Fibroblast of lung (primary cell): ENCODE data around the gene DUSP14. TPM values are rescaled to one million over a fixed set of nuclear protein-coding genes. Genes with fewer than 3 reads are reported as not detected.

ENCODE experiments used
- DNase-seq, 2 donors: peaks; one replicate each; pipeline versions ENCODE4 v3.0.0 to v3.0.0-alpha.2; 2010; ENCODE audit warnings: low read depth in 2 of 2
- H2AFZ ChIP-seq: 2 replicates; pipeline ENCODE4 v1.5.1; 2012; ENCODE audit warnings: low read length, control low read depth, inconsistent platforms
- H3K27ac ChIP-seq: 2 replicates; pipeline ENCODE4 v1.5.1; 2011; ENCODE audit warnings: low read length, control low read depth; ENCODE audit not compliant: insufficient read depth
- H3K27me3 ChIP-seq: 2 replicates; pipeline ENCODE4 v1.5.1; 2011; ENCODE audit warnings: mild to moderate bottlenecking, low read length; ENCODE audit not compliant: control insufficient read depth, insufficient read depth
- H3K36me3 ChIP-seq: 2 replicates; pipeline ENCODE4 v1.5.1; 2011; ENCODE audit warnings: low read length; ENCODE audit not compliant: control insufficient read depth, insufficient read depth
- H3K4me1 ChIP-seq: 2 replicates; pipeline ENCODE4 v1.5.1; 2011; ENCODE audit warnings: low read length; ENCODE audit not compliant: control insufficient read depth, insufficient read depth; ENCODE audit errors: extremely low read depth
- H3K4me2 ChIP-seq: 2 replicates; pipeline ENCODE4 v1.5.1; 2011; ENCODE audit warnings: low read length, control low read depth; ENCODE audit not compliant: insufficient read depth; ENCODE audit errors: extremely low read depth
- H3K4me3 ChIP-seq, 4 experiments: fragments of 200-600 bp in 1 of 4; sonication (generic) in 1 of 4; replicated peaks in 1 of 4; 2 replicates each; pipeline ENCODE4 v1.5.1; 2011 to 2016; ENCODE audit warnings: low read length in 4 of 4, low read depth in 3 of 4, mild to moderate bottlenecking in 3 of 4, control low read depth in 2 of 4, inconsistent platforms in 1 of 4, mixed read lengths in 1 of 4; ENCODE audit not compliant: insufficient read depth in 1 of 4; ENCODE audit errors: control extremely low read depth in 1 of 4
- H3K79me2 ChIP-seq: 2 replicates; pipeline ENCODE4 v1.5.1; 2012; ENCODE audit warnings: mild to moderate bottlenecking, low read length, inconsistent platforms; ENCODE audit not compliant: control insufficient read depth, insufficient read depth
- H3K9ac ChIP-seq: 2 replicates; pipeline ENCODE4 v1.5.1; 2011; ENCODE audit warnings: mild to moderate bottlenecking, low read length, control low read depth; ENCODE audit not compliant: insufficient read depth
- H3K9me3 ChIP-seq: 2 replicates; pipeline ENCODE4 v1.5.1; 2012; ENCODE audit warnings: low read depth, low read length; ENCODE audit not compliant: control insufficient read depth, insufficient read depth
- H4K20me1 ChIP-seq: 2 replicates; pipeline ENCODE4 v1.5.1; 2011; ENCODE audit warnings: low read length; ENCODE audit not compliant: control insufficient read depth, insufficient read depth; ENCODE audit errors: extremely low read depth
- CTCF ChIP-seq, 2 donors: IDR thresholded peaks in 1 of 2; conservative IDR thresholded peaks in 1 of 2; 1 replicate in 1 of 2; 2 replicates in 1 of 2; pipeline ENCODE4 v1.5.1; 2011 to 2012; ENCODE audit warnings: low read length in 2 of 2, control low read depth in 1 of 2, inconsistent platforms in 1 of 2, low read depth in 1 of 2, mild to moderate bottlenecking in 1 of 2
- EZH2 ChIP-seq: IDR thresholded peaks from 2 replicates; pipeline ENCODE4 v1.5.1; 2012; ENCODE audit warnings: low read length, control low read depth, mild to moderate bottlenecking; ENCODE audit errors: missing control alignments
- polyA plus RNA-seq, 2 donors: library from polyadenylated mRNA; depleted of rRNA in 1 of 2; stranded (reverse) in 1 of 2; unstranded in 1 of 2; fragments of >200 nt; gene quantifications; 2 replicates each; pipeline ENCODE4 v1.2.1, GENCODE V29; 2011 to 2012; ENCODE audit warnings: missing spikeins in 1 of 2
- total RNA-seq: library from RNA; depleted of rRNA; stranded (reverse); fragments of >200 nt; gene quantifications from 2 replicates; pipeline ENCODE4 v1.2.1, GENCODE V29; 2014

DUSP14 gene
- total and polyA plus RNA-seq, 2 donors (not counting 1 experiment from before 2014, with no cell fraction given), result 121 to 161 TPM

DNA sequence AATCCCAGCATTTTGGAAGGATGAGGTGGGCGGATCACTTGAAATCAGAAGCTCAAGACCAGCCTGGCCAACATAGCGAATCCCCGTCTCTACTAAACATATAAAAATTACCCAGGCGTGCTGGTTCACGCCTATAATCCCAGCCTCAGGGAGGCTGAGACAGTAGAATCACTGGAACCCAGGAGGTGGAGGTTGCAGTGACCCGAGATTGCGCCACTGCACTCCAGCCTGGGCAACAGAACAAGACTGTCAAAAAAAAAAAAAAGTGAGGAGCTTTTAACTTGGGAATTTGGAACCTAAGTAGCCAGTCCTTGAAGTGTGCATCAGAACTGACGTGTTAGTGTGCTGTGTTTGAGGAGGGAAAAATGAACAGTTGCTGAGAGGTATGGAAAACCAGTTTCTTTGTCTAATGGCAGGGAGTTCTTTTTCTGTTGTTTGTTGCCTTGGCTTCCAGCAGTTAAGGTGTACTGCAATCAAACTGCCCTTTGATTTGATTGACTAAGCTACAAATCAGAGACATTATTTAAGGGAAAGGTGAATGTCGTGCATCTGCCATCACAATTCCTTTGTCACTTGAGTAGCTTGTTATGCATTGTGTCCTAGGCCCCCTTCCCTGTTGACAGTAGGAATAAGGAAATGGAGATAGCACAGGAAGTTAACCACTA, 8.6 kb upstream of the DUSP14 start:
- no peak overlapping the region for H2AFZ ChIP-seq
- H3K4me2 ChIP-seq, result no peak overlapping the region
- peaks cover 2% of the 10 kb centered on the region for H3K36me3 ChIP-seq
- H3K9ac ChIP-seq, result no peak overlapping the region
- no peak overlapping the region for H3K27ac ChIP-seq
- no peak for TF ChIP-seq EZH2
- TF ChIP-seq CTCF (conservative IDR thresholded peaks at IDR 0.05 in 1 of 2, IDR thresholded peaks at IDR 0.05 in 1 of 2; ENCODE audit: low read depth in 1 of 2, low read length in 2 of 2), result no peak
- H3K9me3 ChIP-seq, result no peaks in the 10 kb centered on the region
- no peak for DNase-seq
- H4K20me1 ChIP-seq, result no peaks in the 10 kb centered on the region
- no peaks in the 10 kb centered on the region for H3K79me2 ChIP-seq
- H3K27me3 ChIP-seq, result no peaks in the 10 kb centered on the region
- no peak overlapping the region for H3K4me3 ChIP-seq
- H3K4me1 ChIP-seq, result peaks cover 27% of the 10 kb centered on the region

DNA sequence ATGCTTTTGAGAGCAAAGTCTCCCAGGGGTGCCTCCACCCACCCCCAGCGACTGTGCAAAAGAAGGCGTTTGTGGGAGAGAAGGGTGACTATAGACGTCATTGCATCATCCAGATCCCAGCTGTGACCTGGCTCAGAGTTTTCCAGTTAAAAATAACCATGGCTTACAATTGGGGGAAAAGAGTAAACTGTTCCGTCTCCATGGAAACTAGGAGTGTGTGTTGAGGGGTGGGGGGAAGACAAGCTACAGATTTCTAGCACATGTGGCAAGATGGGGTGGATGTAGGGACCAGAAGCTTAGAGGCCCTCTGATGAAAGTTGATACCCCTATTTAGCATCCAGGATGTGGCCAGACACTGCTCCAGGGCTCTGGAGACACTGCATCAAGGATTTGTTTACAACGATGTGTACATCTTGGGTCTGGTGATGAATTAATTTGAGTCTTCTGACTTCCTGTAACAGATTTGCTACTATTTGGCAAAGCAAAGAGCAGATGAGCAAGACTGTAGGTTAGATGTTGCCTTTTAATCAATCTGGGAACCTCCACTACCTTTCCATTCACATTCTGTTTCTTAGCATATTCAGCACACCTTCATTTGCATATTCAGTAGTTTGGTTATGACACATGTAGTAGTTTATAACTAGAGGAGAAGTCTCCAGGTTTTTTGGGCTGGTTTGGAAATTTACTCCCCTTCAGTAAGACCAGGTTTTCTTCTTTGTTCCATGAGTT, 6.2 kb upstream of the DUSP14 start:
- no peak overlapping the region for H2AFZ ChIP-seq
- H3K27ac ChIP-seq, result peak overlapping the region; percentile 68
- no peaks in the 10 kb centered on the region for H4K20me1 ChIP-seq
- peak; percentile 75 to 98 for DNase-seq
- H3K4me1 ChIP-seq, result peaks cover 21% of the 10 kb centered on the region
- H3K79me2 ChIP-seq, result no peaks in the 10 kb centered on the region
- TF ChIP-seq CTCF (conservative IDR thresholded peaks at IDR 0.05 in 1 of 2, IDR thresholded peaks at IDR 0.05 in 1 of 2; ENCODE audit: low read depth in 1 of 2, low read length in 2 of 2), result no peak
- TF ChIP-seq EZH2, result no peak
- H3K9ac ChIP-seq, result peak overlapping the region; percentile 28
- peaks cover 1% of the 10 kb centered on the region for H3K36me3 ChIP-seq
- H3K4me2 ChIP-seq, result peak overlapping the region; percentile 63
- H3K4me3 ChIP-seq, result peak overlapping the region in 1 of 4 experiments; percentile 17
- H3K9me3 ChIP-seq, result no peaks in the 10 kb centered on the region
- no peaks in the 10 kb centered on the region for H3K27me3 ChIP-seq

DNA sequence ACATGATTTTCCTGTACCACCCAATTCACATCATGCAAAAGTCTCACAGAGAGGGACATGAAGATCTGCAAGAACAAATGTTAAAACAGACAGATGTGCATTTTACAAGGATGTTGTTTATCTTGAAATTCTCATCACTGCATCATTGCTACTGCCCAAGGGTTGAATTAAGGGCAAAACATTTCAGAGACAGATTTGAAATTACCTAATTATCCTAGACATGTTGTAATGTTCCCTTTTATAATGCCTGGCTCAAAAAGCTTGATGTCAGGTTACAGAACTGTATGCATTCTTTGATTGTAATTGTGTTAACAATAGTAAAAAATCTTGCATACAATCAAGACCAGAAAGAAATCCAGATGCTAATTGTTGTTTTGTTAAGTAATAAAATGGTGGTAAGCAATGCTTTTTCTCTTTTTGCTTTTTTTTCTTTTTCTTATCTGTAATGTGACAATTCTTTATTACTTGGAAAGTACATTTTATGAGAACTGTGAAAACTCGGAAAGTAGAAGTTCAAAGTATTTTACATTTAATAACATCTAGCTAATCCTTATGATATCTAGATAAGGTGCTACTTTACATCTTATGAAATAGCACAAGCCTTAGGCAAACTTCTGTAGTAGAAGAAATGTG, 3.6 kb upstream of the DUSP14 start:
- DNase-seq, result peak in 1 of 2 donors; percentile 51
- Histone ChIP-seq H2AFZ (no peak overlapping the region), H3K79me2 (peaks cover 10% of the 10 kb centered on the region)

More for the DNA sequence above, 3.6 kb upstream of the DUSP14 start:
- Histone ChIP-seq H3K27ac (no peak overlapping the region), H4K20me1 (no peaks in the 10 kb centered on the region), H3K4me3 (no peak overlapping the region), H3K9ac (no peak overlapping the region), H3K4me1 (peaks cover 25% of the 10 kb centered on the region), H3K27me3 (no peaks in the 10 kb centered on the region), H3K36me3 (no peaks in the 10 kb centered on the region), H3K4me2 (no peak overlapping the region), H3K9me3 (no peaks in the 10 kb centered on the region)
- TF ChIP-seq CTCF (conservative IDR thresholded peaks at IDR 0.05 in 1 of 2, IDR thresholded peaks at IDR 0.05 in 1 of 2; ENCODE audit: low read depth in 1 of 2, low read length in 2 of 2), result no peak
- no peak for TF ChIP-seq EZH2
